Measurements from ENCODE around the gene PYGB.

DNA sequence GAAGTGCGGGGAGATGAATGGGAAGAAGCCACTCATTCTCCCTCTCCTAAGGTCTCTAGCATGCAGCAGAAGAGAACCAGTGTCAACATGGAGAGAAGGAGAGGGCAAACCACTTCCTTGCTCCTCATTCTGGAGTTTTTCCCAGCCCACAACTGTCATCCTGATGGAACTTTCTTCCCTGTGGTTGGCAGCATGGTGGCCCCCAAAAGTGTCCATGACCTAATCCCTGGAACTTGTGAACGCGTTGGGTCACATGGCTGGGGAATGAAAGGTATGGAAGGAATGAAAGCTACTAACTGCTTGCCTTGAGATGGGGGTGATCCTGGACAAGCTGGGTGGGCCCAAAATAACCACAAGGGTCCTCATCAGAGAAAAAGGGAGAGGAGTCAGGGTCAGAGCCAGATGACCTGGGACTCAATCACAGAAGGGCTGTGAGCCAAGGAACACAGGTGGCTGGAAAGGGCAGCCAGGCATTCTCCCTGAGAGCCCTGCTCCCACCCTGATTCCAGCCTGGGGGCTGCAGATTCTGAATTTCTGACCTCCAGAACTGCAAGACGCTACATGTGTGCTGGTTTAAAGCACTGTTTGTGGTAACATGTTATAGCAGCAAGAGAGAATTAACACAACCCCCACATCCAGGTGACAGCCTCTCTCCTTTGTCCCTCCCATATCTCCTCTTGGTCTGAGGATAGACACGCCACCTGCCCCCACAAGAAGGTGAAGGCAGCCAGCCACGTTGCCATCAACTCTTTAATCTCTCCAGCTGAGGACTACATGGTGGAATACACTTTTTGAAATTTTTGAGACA lies 63.2 kb downstream of the PYGB start:
- TF ChIP-seq, protein P1, sequence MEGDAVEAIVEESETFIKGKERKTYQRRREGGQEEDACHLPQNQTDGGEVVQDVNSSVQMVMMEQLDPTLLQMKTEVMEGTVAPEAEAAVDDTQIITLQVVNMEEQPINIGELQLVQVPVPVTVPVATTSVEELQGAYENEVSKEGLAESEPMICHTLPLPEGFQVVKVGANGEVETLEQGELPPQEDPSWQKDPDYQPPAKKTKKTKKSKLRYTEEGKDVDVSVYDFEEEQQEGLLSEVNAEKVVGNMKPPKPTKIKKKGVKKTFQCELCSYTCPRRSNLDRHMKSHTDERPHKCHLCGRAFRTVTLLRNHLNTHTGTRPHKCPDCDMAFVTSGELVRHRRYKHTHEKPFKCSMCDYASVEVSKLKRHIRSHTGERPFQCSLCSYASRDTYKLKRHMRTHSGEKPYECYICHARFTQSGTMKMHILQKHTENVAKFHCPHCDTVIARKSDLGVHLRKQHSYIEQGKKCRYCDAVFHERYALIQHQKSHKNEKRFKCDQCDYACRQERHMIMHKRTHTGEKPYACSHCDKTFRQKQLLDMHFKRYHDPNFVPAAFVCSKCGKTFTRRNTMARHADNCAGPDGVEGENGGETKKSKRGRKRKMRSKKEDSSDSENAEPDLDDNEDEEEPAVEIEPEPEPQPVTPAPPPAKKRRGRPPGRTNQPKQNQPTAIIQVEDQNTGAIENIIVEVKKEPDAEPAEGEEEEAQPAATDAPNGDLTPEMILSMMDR (IDR thresholded peaks at IDR 0.05): no peak
- TF ChIP-seq EZH2 (IDR thresholded peaks at IDR 0.05; ENCODE audit: borderline replicate concordance, insufficient read depth, low read depth, low read length, poor library complexity, severe bottlenecking): no peak

Measured in B cell (primary cell).